Common myeloid progenitor, CD34-positive (primary cell): Measurements from ENCODE around the gene SLC47A2.

Experiments used
- CTCF ChIA-PET: fragments of 350-600 bp; sonication (Branson Sonifier 250); formaldehyde crosslinking; loops from one replicate; lab custom pipeline; 2021; ENCODE audit warnings: antibody characterized with exemption; lab: Charles Lee
- POLR2A ChIA-PET: fragments of 350-600 bp; sonication (Branson Sonifier 250); formaldehyde crosslinking; loops from one replicate; lab custom pipeline; 2021; ENCODE audit warnings: antibody characterized with exemption; lab: Charles Lee
- DNase-seq, 3 donors: peaks; one replicate each; pipeline versions ENCODE4 v3.0.0 to v3.0.0-alpha.2; 2013
- H3K27ac ChIP-seq, 2 experiments: 1 replicate in 1 of 2; 2 replicates in 1 of 2; pipeline ENCODE4 v1.7.0; 2013; ENCODE audit warnings: inconsistent platforms in 2 of 2, low read length in 2 of 2, mild to moderate bottlenecking in 2 of 2, low read depth in 1 of 2, moderate library complexity in 1 of 2; ENCODE audit not compliant: severe bottlenecking in 2 of 2, insufficient read depth in 1 of 2, poor library complexity in 1 of 2
- H3K27me3 ChIP-seq, 5 experiments: replicated peaks in 2 of 5; 1 replicate in 3 of 5; 2 replicates in 2 of 5; pipeline versions ENCODE4 v1.6.1 to v1.7.0; 2013; ENCODE audit warnings: low read length in 4 of 5, mild to moderate bottlenecking in 2 of 5, moderate library complexity in 2 of 5, inconsistent platforms in 1 of 5; ENCODE audit not compliant: insufficient read depth in 5 of 5, control insufficient read depth in 4 of 5
- H3K36me3 ChIP-seq, 4 experiments: 1 replicate in 2 of 4; 2 replicates in 2 of 4; pipeline versions ENCODE4 v1.6.1 to v1.7.0; 2013; ENCODE audit warnings: low read length in 3 of 4, control low read depth in 1 of 4, mild to moderate bottlenecking in 1 of 4; ENCODE audit not compliant: control insufficient read depth in 4 of 4, insufficient read depth in 4 of 4
- H3K4me1 ChIP-seq, 4 experiments: 1 replicate in 3 of 4; 2 replicates in 1 of 4; pipeline versions ENCODE4 v1.6.1 to v1.7.1; 2013; ENCODE audit warnings: low read length in 3 of 4, mild to moderate bottlenecking in 3 of 4, control low read depth in 1 of 4, inconsistent platforms in 1 of 4, moderate library complexity in 1 of 4; ENCODE audit not compliant: control insufficient read depth in 4 of 4, insufficient read depth in 4 of 4; ENCODE audit errors: control extremely low read depth in 1 of 4
- H3K4me3 ChIP-seq, 7 experiments: 1 replicate in 4 of 7; 2 replicates in 3 of 7; pipeline versions ENCODE4 v1.5.1 to v1.7.0; 2013; ENCODE audit warnings: mild to moderate bottlenecking in 7 of 7, low read length in 6 of 7, moderate library complexity in 6 of 7, inconsistent platforms in 2 of 7, low read depth in 2 of 7, control low read depth in 1 of 7; ENCODE audit not compliant: insufficient read depth in 4 of 7, control insufficient read depth in 1 of 7; ENCODE audit errors: extremely low read depth in 1 of 7
- H3K9me3 ChIP-seq, 5 experiments: 1 replicate in 4 of 5; 2 replicates in 1 of 5; pipeline versions ENCODE4 v1.6.1 to v1.7.1; 2013; ENCODE audit warnings: low read length in 4 of 5, mild to moderate bottlenecking in 2 of 5, inconsistent platforms in 1 of 5, low read depth in 1 of 5, moderate library complexity in 1 of 5; ENCODE audit not compliant: control insufficient read depth in 4 of 5, insufficient read depth in 2 of 5; ENCODE audit errors: control extremely low read depth in 1 of 5
- WGBS: methylation state at CpG from one replicate; pipeline ENCODE4 v1.1.5; 2013; ENCODE audit not compliant: insufficient coverage; 5-methylcytosine and 5-hydroxymethylcytosine counted together

The SLC47A2 gene

DNA sequence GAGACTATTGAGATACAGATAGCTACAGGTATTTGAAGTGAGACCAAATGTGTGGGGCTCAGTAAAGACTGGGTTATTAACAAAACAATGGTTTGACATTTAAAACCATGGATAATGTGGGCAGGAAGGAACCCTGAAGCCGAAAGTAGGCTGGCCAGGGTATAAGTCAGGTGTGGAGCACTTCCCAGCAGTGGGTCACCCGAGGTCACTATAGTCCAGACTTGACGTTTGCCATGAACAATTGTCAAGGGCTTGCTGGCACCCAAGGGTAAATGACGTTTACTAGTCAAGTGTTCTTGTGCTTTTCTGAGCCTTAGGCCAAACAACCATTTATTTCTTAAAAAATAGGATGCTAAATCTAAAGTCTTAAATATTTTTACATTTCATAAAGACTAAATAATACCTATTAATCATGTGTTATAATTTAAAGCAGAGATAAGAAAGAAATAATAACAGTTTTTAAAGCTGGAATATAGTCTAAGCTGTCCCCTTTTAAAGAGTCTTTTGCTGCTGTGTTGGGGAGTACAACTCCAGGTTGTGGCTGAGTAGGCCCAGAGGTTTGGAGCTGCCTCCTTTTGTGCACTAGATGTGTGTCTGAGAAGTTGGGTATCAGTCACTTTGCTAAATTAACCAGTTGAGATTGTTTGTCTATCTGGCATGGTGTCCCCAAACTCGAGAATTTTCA is 52.1 kb downstream of the SLC47A2 start:
- WGBS, result 100% methylated on average over 4 of the region's 5 CpGs
- ChIA-PET POLR2A (interaction anchor here (0.6 to 1.0 kb wide), 2 partner anchors 22 to 1888 kb away, joined by 4 read pairs; no protein-coding TSS in a partner anchor), CTCF (no interaction called here)
- no peaks in the 10 kb centered on the region for H3K27me3 ChIP-seq
- H3K4me3 ChIP-seq, result no peak overlapping the region
- H3K4me1 ChIP-seq, result no peaks in the 10 kb centered on the region
- no peak for DNase-seq
- H3K27ac ChIP-seq, result no peak overlapping the region
- H3K36me3 ChIP-seq, result peaks cover 10 to 52% (median 14%) of the 10 kb centered on the region in 4 experiments
- no peaks in the 10 kb centered on the region for H3K9me3 ChIP-seq

DNA sequence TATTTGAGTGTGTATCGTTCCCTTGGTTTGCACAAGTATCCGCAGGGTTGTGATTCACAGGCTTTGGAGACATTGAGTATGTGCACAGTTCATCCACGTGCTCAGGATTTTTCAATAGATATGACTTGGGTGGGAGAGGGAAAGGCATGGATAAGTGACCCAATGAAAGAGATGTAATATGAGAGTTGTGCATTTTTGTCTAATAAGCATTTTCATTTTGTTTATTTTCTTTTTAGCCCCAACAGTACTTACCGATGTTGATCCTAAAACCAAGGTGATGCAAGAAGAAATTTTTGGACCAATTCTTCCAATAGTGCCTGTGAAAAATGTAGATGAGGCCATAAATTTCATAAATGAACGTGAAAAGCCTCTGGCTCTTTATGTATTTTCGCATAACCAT is 53.3 kb downstream of the SLC47A2 start:
- H3K9me3 ChIP-seq, result no peaks in the 10 kb centered on the region
- no peaks in the 10 kb centered on the region for H3K27me3 ChIP-seq
- no peak for DNase-seq
- H3K36me3 ChIP-seq, result peaks cover 10 to 54% (median 14%) of the 10 kb centered on the region in 4 experiments
- H3K27ac ChIP-seq, result no peak overlapping the region
- no peak overlapping the region for H3K4me3 ChIP-seq
- ChIA-PET CTCF (interaction anchor here (0.6 kb wide), 1 partner anchor 190 kb away, joined by 3 read pairs; no protein-coding TSS in a partner anchor), POLR2A (no interaction called here)
- 95% methylated on average over 4 of the region's 6 CpGs for WGBS
- H3K4me1 ChIP-seq, result no peaks in the 10 kb centered on the region

DNA sequence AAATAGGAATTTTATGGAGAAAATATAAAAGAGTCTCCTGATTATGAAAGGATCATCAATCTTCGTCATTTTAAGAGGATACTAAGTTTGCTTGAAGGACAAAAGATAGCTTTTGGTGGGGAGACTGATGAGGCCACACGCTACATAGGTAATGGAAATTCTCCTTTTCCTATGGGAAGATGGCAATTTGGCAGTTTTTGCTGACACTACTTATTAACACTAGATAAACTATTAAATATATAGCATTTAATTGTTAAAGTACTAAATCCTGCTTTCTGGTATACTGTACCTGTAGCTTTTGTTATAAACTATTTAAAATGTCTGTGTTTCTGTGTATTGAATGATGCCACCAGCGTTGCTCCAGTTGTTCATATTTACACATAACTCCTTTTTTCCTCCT is 55.3 kb downstream of the SLC47A2 start:
- Histone ChIP-seq H3K9me3 (no peaks in the 10 kb centered on the region), H3K4me3 (no peak overlapping the region), H3K27me3 (no peaks in the 10 kb centered on the region), H3K4me1 (peaks cover 0 to 10% (median 1%) of the 10 kb centered on the region in 4 experiments), H3K27ac (no peak overlapping the region), H3K36me3 (peaks cover 8 to 63% (median 14%) of the 10 kb centered on the region in 4 experiments)
- CTCF ChIA-PET, result interaction anchor here (1.3 kb wide), 1 partner anchor 13 kb away, joined by 3 read pairs; the partner anchor contains the start of gene ALDH3A2
- 100% methylated on average over 2 of the region's 3 CpGs for WGBS
- POLR2A ChIA-PET, result no interaction called here
- no peak for DNase-seq

DNA sequence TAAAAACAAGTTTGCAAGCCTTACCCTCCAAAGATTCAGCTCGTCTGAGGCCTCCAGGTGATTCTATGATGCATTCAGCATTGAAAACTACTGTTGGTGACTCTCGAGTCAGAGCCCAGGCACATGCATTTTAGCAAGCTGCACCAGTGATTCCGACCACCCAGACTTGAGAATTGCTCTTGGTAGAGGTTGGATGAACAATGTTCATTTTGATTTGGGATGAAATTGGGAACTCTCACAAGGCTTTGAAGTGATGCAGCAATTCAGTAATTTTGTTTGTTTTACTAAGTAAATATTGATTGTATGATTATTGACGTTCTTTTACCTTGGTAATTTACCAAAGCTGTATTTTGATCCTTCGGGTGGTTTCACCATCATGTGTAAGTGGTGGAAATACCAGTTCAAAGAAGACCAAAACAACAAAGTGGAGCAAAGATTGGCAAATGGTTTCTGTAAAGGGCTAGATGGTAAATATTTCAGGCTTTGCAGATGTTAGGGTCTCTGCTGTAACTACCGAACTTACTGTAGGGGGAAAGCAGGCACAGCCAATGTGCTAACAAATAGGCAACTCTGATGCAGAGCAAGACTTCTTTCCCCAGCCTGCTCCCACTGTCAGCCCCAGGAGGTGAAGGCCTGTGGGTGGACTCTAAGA is 56.0 kb downstream of the SLC47A2 start:
- ChIA-PET CTCF (interaction anchor here (1.4 kb wide), 1 partner anchor 12 kb away, joined by 8 read pairs; the partner anchor contains the start of gene ALDH3A2), POLR2A (no interaction called here)
- Histone ChIP-seq H3K27me3 (no peaks in the 10 kb centered on the region), H3K27ac (no peak overlapping the region), H3K4me1 (peaks cover 0 to 15% (median 1%) of the 10 kb centered on the region in 4 experiments), H3K36me3 (peaks cover 1 to 63% (median 13%) of the 10 kb centered on the region in 4 experiments), H3K4me3 (no peak overlapping the region), H3K9me3 (no peaks in the 10 kb centered on the region)
- DNase-seq, result no peak
- WGBS, result 98% methylated on average over 6 of the region's 6 CpGs

DNA sequence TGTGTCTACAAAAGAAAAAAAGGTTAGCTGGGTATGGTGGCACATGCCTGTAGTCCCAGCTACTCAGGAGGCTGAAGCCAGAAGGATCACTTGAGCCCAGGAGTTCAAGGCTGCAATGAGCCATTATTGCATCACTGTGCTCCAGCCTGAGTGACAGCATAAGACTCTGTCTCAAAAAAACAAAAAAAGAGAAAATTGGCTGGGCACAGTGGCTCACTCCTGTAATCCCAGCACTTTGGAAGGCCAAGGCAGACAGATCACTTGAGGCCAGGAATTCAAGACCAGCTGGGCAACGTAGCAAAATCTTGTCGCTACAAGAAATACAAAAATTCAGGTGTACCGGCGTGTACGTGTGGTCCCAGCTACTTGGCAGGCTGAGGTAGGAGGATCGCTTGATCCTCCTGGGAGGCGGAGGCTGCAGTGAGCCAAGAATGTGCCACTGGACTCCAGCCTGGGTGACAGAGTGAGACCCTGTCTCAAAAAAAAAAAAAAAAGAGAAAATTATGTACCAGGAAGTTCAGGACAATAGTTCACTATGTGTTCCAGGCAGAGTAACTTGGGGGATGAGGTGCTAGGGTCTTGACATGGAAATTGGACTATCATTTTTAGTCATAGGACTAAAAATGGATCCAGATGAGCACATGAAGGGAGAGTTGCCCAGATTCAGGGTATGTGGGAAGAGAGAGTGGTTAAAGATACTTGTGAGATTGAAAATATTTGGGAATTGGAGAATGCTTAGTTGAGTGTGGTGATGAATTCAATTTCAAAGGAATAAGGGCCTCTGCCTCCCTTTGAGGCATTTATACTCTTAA is 56.8 kb downstream of the SLC47A2 start:
- H3K27me3 ChIP-seq, result no peaks in the 10 kb centered on the region
- CTCF ChIA-PET, result interaction anchor here (0.7 to 1.4 kb wide), 2 partner anchors 12 to 15 kb away, joined by 3 to 8 read pairs; partner anchors contain the start of gene ALDH3A2
- POLR2A ChIA-PET, result no interaction called here
- H3K9me3 ChIP-seq, result no peaks in the 10 kb centered on the region
- no peak for DNase-seq
- H3K36me3 ChIP-seq, result peaks cover 0 to 64% (median 14%) of the 10 kb centered on the region in 4 experiments
- no peak overlapping the region for H3K27ac ChIP-seq
- 100% methylated on average over 7 of the region's 7 CpGs for WGBS
- peaks cover 0 to 15% (median 1%) of the 10 kb centered on the region in 4 experiments for H3K4me1 ChIP-seq
- no peak overlapping the region for H3K4me3 ChIP-seq

DNA sequence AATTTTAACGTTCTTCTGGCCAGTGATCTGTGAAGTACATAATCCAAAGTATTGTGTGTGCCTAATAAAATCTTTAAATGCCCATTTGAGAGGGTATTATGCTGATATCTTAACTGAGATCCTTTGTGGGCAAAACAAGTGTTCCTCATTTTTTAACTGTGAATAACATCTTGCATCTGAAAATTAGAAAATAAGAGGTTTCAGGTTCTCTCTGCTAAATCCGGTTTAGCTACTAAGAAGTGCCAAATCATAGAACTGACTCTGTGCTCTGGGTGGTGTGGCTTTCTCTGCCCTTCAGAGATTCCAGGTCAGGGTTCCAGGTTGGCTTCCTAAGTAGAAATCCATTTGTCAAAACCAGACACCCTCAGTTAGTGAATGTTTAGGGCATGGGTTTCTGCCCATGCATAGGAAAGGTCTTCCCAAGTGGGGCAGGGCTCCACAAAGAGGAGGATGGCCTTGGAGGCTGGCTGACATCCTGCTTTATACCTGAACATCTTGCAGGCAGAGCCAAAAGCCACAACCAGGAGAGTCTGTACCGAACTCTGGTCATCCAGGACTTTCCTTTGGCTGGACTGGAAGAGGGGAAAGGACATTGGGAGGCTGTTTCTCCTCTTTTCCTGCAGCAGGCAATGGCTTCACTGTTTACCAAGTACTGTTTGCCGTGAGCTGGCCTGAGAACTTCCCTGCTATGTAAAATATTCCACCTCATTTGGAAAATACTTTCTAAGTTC is 59.4 kb downstream of the SLC47A2 start:
- Histone ChIP-seq H3K27me3 (no peaks in the 10 kb centered on the region), H3K9me3 (no peaks in the 10 kb centered on the region), H3K36me3 (peaks cover 4 to 53% (median 9%) of the 10 kb centered on the region in 4 experiments), H3K4me3 (no peak overlapping the region), H3K27ac (no peak overlapping the region), H3K4me1 (peaks cover 0 to 15% (median 1%) of the 10 kb centered on the region in 4 experiments)
- DNase-seq, result peak in 2 of 3 donors; percentile 77
- ChIA-PET POLR2A (interaction anchor here (1.3 kb wide), 1 partner anchor 8 kb away, joined by 3 read pairs; the partner anchor contains the start of gene ALDH3A2), CTCF (interaction anchor here (1.2 to 1.3 kb wide), 2 partner anchors 11 to 42 kb away, joined by 3 to 4 read pairs; no protein-coding TSS in a partner anchor)
- 58% methylated on average over 2 of the region's 4 CpGs for WGBS
